GM12874 (cell line): ENCODE data around the gene SH2B3.

ENCODE experiments used
- CTCF ChIP-seq: IDR thresholded peaks from 2 replicates; pipeline ENCODE4 v1.5.1; 2011; ENCODE audit warnings: low read depth, mild to moderate bottlenecking, control low read depth, low read length, moderate library complexity; ENCODE audit not compliant: insufficient read depth

The SH2B3 gene

GRCh38 chr12:111369496-111370220, 36.1 kb upstream of the SH2B3 start:
- TF ChIP-seq CTCF: no peak

- TF ChIP-seq CTCF: no peak
Observed at GRCh38 chr12:111377440-111377839, 28.3 kb upstream of the SH2B3 start.

GRCh38 chr12:111379942-111380554, 25.7 kb upstream of the SH2B3 start:
- TF ChIP-seq CTCF: no peak

- TF ChIP-seq CTCF: no peak
Observed at GRCh38 chr12:111384596-111384995, 21.1 kb upstream of the SH2B3 start.

GRCh38 chr12:111386885-111387284, 18.8 kb upstream of the SH2B3 start:
- no peak for TF ChIP-seq CTCF

GRCh38 chr12:111387747-111388323, 17.9 kb upstream of the SH2B3 start:
- TF ChIP-seq CTCF: no peak

GRCh38 chr12:111389635-111390034, 16.1 kb upstream of the SH2B3 start:
- no peak for TF ChIP-seq CTCF
